ENCODE data around the gene CHCHD1. TPM values are rescaled to one million over a fixed set of nuclear protein-coding genes. Genes with fewer than 3 reads are reported as not detected.

CHCHD1 gene
- total and polyA plus RNA-seq, 2 experiments from 2014 or later, result 40.6 to 187 TPM

- Histone ChIP-seq H4K20me1 (replicated peaks; ENCODE audit: insufficient read depth) (peaks cover 19% of the 10 kb centered on the region), H3K79me2 (replicated peaks; ENCODE audit: insufficient read depth) (peaks cover 18% of the 10 kb centered on the region; the same call in 1 of the 2 replicates), H3K4me2 (no peak overlapping the region), H3F3A (replicated peaks; ENCODE audit: low read depth) (0 out of 2 replicates have a peak, but pooled peaks cover 10% of the 10 kb centered on the region), H2AFZ (no peak overlapping the region), H3K4me3 (no peak overlapping the region), H3K27me3 (ENCODE audit: insufficient read depth) (no peaks in the 10 kb centered on the region), H3K27ac (ENCODE audit: low read depth) (no peak overlapping the region), H3K9me2 (ENCODE audit: insufficient read depth) (no peaks in the 10 kb centered on the region), H3K4me1 (ENCODE audit: insufficient read depth) (peaks cover 6% of the 10 kb centered on the region; the same call in 1 of the 2 replicates), H3K36me3 (ENCODE audit: insufficient read depth) (no peaks in the 10 kb centered on the region; the same call in 1 of the 2 replicates)
- Mint-ChIP-seq H3K4me1 (peaks cover 10% of the 10 kb centered on the region), H3K27me3 (ENCODE audit: insufficient read depth, low read depth, poor library complexity) (peaks cover 24% of the 10 kb centered on the region), H3K27ac (no peak overlapping the region), H3K36me3 (ENCODE audit: low read depth) (peaks cover 28% of the 10 kb centered on the region), H3K9me3 (no peaks in the 10 kb centered on the region), H3K4me3 (no peak overlapping the region; the same call in 2 of the 3 replicates)
- ATAC-seq, result no peak
- DNase-seq (ENCODE audit: low spot score), result no peak
- TF ChIP-seq ZNF114 (CRISPR knock-in tag; IDR thresholded peaks at IDR 0.05) (no peak), REST (IDR thresholded peaks at IDR 0.05; ENCODE audit: unreplicated experiment) (no peak), JUNB (IDR thresholded peaks at IDR 0.05; ENCODE audit: unreplicated experiment) (no peak), NANOG (IDR thresholded peaks at IDR 0.05; ENCODE audit: borderline replicate concordance) (no peak), EZH2 (IDR thresholded peaks at IDR 0.05; ENCODE audit: low read depth, unreplicated experiment) (no peak), ETS1 (IDR thresholded peaks at IDR 0.05) (no peak), ZNF331 (CRISPR knock-in tag; IDR thresholded peaks at IDR 0.05; ENCODE audit: low read depth) (no peak), ZNF462 (CRISPR knock-in tag; IDR thresholded peaks at IDR 0.05) (no peak)
Measured at GRCh38 chr10:73788864-73789658, 7.2 kb downstream of the CHCHD1 start.
